T-helper 2 cell treated with Interferon-gamma antibody and Interleukin-4, amounts not matched to agents 5 μg/mL and 100 μg/mL, for 36 hours (primary cell): ENCODE results near the gene CYP24A1.

Source experiments
- DNase-seq: peaks from one replicate; pipeline ENCODE4 v3.0.0; 2021; ENCODE audit warnings: low spot score
- H3K27ac Mint-ChIP-seq: one replicate; pipeline ENCODE4 v1.8.0; 2021; ENCODE audit warnings: mild to moderate bottlenecking, mixed read lengths
- H3K27me3 Mint-ChIP-seq: one replicate; pipeline ENCODE4 v1.8.0; 2021; ENCODE audit warnings: low read depth, mixed read lengths
- H3K36me3 Mint-ChIP-seq: one replicate; pipeline ENCODE4 v1.8.0; 2021; ENCODE audit warnings: low read depth, mixed read lengths
- H3K4me1 Mint-ChIP-seq: one replicate; pipeline ENCODE4 v1.8.0; 2021; ENCODE audit warnings: low read depth, mixed read lengths
- H3K4me3 Mint-ChIP-seq: one replicate; pipeline ENCODE4 v1.8.0; 2022; ENCODE audit warnings: mild to moderate bottlenecking, moderate library complexity, mixed read lengths
- H3K9me3 Mint-ChIP-seq: one replicate; pipeline ENCODE4 v1.8.0; 2021; ENCODE audit warnings: mixed read lengths

CYP24A1 gene

GRCh38 chr20:54195483-54196472 lies 22.0 kb upstream of the CYP24A1 start:
- no peaks in the 10 kb centered on the region for H3K9me3 Mint-ChIP-seq
- no peaks in the 10 kb centered on the region for H3K4me1 Mint-ChIP-seq
- peaks cover 14% of the 10 kb centered on the region for H3K27me3 Mint-ChIP-seq
- no peak overlapping the region for H3K4me3 Mint-ChIP-seq
- no peaks in the 10 kb centered on the region for H3K36me3 Mint-ChIP-seq
- no peak for DNase-seq
- no peak overlapping the region for H3K27ac Mint-ChIP-seq

DNA sequence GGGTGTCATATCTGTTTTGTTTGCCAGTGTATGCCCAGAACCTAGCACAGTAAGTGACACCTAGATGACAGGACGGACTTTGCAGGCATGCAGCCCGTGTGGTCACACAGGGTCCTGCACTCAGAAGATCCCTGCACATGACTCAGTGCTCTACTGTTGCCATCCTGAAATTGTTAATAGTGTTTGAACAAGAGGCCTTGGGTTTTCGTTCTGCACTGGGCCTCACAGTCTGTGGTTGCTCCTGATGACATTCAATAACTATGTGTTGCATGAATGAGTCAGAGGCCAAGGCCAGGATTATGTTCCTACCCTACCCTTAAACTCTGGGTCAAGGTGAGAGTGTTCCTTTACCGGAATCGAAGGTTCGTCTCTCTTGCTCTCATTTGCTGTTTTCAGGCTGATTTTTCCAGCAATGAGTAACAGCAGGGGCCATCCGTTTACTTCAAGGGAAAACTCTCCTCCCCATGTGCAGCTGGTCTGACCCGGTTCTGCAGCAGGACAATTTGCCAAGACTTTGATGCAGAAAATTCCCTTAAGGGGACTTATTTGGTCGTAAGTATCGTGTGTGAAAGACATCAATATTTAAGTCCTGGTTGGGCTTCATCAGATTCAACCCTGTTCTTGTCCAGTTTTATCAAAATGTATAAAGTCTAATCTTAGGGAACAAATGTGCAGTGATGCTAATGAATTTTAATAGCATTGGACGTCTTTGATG lies 21.1 kb upstream of the CYP24A1 start:
- H3K36me3 Mint-ChIP-seq: no peaks in the 10 kb centered on the region
- peaks cover 14% of the 10 kb centered on the region for H3K27me3 Mint-ChIP-seq
- no peak overlapping the region for H3K27ac Mint-ChIP-seq
- no peak for DNase-seq
- H3K4me3 Mint-ChIP-seq: no peak overlapping the region
- H3K4me1 Mint-ChIP-seq: no peaks in the 10 kb centered on the region
- H3K9me3 Mint-ChIP-seq: no peaks in the 10 kb centered on the region

GRCh38 chr20:54193817-54194216 lies 20.0 kb upstream of the CYP24A1 start:
- no peaks in the 10 kb centered on the region for H3K4me1 Mint-ChIP-seq
- H3K36me3 Mint-ChIP-seq: no peaks in the 10 kb centered on the region
- peaks cover 14% of the 10 kb centered on the region for H3K27me3 Mint-ChIP-seq
- DNase-seq: no peak
- H3K4me3 Mint-ChIP-seq: no peak overlapping the region
- H3K9me3 Mint-ChIP-seq: no peaks in the 10 kb centered on the region
- H3K27ac Mint-ChIP-seq: no peak overlapping the region

- DNase-seq: no peak
- H3K9me3 Mint-ChIP-seq: no peaks in the 10 kb centered on the region
- no peak overlapping the region for H3K4me3 Mint-ChIP-seq
- H3K36me3 Mint-ChIP-seq: no peaks in the 10 kb centered on the region
- H3K27me3 Mint-ChIP-seq: peaks cover 11% of the 10 kb centered on the region
- H3K27ac Mint-ChIP-seq: no peak overlapping the region
- no peaks in the 10 kb centered on the region for H3K4me1 Mint-ChIP-seq
These were observed 16.4 kb upstream of the CYP24A1 start for GRCh38 chr20:54190217-54190616.

DNA sequence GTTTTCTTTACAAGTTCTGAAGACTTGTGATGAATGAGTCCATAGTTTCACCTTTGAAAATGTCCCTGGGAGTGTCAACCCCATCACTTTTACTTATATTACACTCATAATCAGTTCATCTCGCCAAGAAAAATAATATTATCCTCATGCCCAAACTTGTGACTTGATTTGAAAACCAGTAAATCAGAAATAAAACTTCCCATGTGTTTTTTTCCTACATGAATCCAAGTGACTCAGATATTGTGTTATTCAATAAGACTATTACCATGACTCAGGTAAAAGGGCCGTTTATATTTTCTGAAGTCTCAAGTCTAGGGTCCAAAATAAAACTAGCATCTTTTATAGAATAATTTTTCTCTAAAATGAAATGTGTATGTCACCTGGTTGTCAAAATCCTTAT lies 15.8 kb upstream of the CYP24A1 start:
- no peak for DNase-seq

DNA sequence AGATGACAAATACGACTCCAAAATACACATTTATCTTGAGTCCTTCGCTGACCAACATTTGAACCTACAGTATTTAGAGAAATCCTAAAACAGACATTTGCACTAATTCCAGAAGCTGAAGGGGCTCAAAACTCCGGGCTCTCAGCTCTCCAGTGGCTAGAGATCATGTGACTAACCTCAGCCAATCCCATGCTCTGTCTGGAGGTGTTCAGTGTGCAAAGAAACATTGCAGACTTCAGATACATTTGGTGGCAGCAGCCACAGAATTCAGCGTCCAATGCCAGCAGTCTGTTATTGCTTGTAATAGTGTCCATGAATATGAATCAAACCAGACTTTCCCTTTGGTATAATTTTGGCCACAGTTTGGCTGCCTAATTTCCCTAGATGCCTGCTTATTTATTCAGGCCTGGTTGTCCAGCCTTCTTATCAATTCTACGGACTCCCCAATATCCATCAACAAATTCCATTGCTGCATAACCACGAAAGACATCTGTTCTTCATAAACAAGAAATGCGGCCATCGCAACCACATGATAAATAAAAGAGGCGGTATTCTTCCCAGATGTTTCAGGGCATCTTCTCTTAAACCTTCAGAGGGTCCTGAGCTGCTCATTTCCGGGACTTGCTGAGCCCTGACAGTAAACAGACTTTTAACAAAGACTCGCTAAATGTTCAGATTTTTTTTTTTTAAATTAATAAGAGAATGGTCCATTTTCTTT lies 14.5 kb upstream of the CYP24A1 start:
- Mint-ChIP-seq H3K9me3 (no peaks in the 10 kb centered on the region), H3K27me3 (peaks cover 13% of the 10 kb centered on the region), H3K27ac (no peak overlapping the region), H3K4me3 (no peak overlapping the region), H3K4me1 (no peaks in the 10 kb centered on the region), H3K36me3 (no peaks in the 10 kb centered on the region)
- DNase-seq: no peak

More for the DNA sequence above, 15.8 kb upstream of the CYP24A1 start:
- H3K9me3 Mint-ChIP-seq: no peaks in the 10 kb centered on the region
- H3K4me3 Mint-ChIP-seq: no peak overlapping the region
- peaks cover 11% of the 10 kb centered on the region for H3K27me3 Mint-ChIP-seq
- H3K36me3 Mint-ChIP-seq: no peaks in the 10 kb centered on the region
- H3K27ac Mint-ChIP-seq: no peak overlapping the region
- H3K4me1 Mint-ChIP-seq: no peaks in the 10 kb centered on the region

GRCh38 chr20:54184904-54185626 lies 11.3 kb upstream of the CYP24A1 start:
- peaks cover 23% of the 10 kb centered on the region for H3K27me3 Mint-ChIP-seq
- no peak for DNase-seq
- H3K4me1 Mint-ChIP-seq: no peaks in the 10 kb centered on the region
- no peaks in the 10 kb centered on the region for H3K9me3 Mint-ChIP-seq
- H3K36me3 Mint-ChIP-seq: no peaks in the 10 kb centered on the region
- H3K4me3 Mint-ChIP-seq: no peak overlapping the region
- H3K27ac Mint-ChIP-seq: no peak overlapping the region

GRCh38 chr20:54184071-54184470 lies 10.3 kb upstream of the CYP24A1 start:
- Mint-ChIP-seq H3K4me3 (no peak overlapping the region), H3K27ac (no peak overlapping the region), H3K9me3 (no peaks in the 10 kb centered on the region), H3K27me3 (peaks cover 25% of the 10 kb centered on the region), H3K4me1 (no peaks in the 10 kb centered on the region), H3K36me3 (no peaks in the 10 kb centered on the region)
- DNase-seq: no peak

- Mint-ChIP-seq H3K4me1 (no peaks in the 10 kb centered on the region), H3K27ac (no peak overlapping the region), H3K27me3 (peaks cover 39% of the 10 kb centered on the region), H3K9me3 (no peaks in the 10 kb centered on the region), H3K36me3 (no peaks in the 10 kb centered on the region), H3K4me3 (no peak overlapping the region)
- DNase-seq: no peak
These were observed 7.1 kb upstream of the CYP24A1 start for GRCh38 chr20:54180931-54181330.

DNA sequence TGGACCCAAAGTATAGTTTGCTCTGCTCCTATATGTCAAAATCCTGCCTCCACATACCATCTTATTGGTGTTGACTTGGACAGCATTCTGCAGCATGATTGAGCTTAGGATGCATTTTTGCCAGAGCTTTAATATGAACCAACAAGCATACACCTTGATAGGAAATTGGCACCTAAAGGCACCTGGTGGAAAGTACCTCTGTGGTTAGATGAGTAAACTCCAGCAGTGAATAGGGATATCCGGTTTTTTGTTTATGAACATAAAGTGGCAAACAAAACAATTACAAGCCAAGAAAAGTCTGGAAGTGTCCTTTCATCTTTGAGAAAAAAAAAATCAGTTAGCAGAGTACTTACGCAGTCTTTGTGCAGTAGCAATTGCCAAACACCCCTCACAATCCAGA lies 6.2 kb upstream of the CYP24A1 start:
- Mint-ChIP-seq H3K4me3 (no peak overlapping the region), H3K36me3 (no peaks in the 10 kb centered on the region), H3K27ac (no peak overlapping the region), H3K9me3 (no peaks in the 10 kb centered on the region), H3K27me3 (peaks cover 44% of the 10 kb centered on the region), H3K4me1 (peaks cover under 1% of the 10 kb centered on the region)
- DNase-seq: no peak

- H3K27me3 Mint-ChIP-seq: peaks cover 52% of the 10 kb centered on the region
- H3K4me3 Mint-ChIP-seq: no peak overlapping the region
- H3K27ac Mint-ChIP-seq: no peak overlapping the region
- peaks cover 12% of the 10 kb centered on the region for H3K4me1 Mint-ChIP-seq
- H3K36me3 Mint-ChIP-seq: no peaks in the 10 kb centered on the region
- H3K9me3 Mint-ChIP-seq: no peaks in the 10 kb centered on the region
- no peak for DNase-seq
These were observed 4.5 kb upstream of the CYP24A1 start for GRCh38 chr20:54178256-54178655.

- Mint-ChIP-seq H3K9me3 (no peaks in the 10 kb centered on the region), H3K27me3 (peaks cover 54% of the 10 kb centered on the region)
These were observed 3.6 kb upstream of the CYP24A1 start for GRCh38 chr20:54177378-54177777.

DNA sequence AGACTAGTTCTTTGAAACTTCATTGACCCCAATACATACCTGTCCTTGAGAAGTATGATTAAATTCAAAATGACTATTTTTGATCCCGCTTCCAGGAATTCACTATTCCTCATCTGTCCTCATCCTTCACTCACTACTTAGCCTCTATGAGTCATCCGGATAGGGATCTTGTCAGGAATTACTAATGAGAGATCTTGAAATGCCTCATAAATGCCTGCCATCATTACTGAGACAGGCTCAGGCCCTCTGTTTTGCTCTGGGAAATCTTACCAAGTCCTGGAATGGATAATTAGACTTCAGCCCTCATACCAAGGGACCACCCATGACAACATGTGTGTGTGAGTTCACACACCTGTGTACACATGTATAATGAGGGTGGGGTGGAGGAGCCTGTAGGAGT lies 2.8 kb upstream of the CYP24A1 start:
- Mint-ChIP-seq H3K27me3 (peaks cover 60% of the 10 kb centered on the region), H3K4me1 (peaks cover 12% of the 10 kb centered on the region), H3K9me3 (no peaks in the 10 kb centered on the region), H3K4me3 (no peak overlapping the region), H3K36me3 (no peaks in the 10 kb centered on the region), H3K27ac (no peak overlapping the region)
- DNase-seq: no peak

More at GRCh38 chr20:54177378-54177777, 3.6 kb upstream of the CYP24A1 start:
- Mint-ChIP-seq H3K4me1 (peaks cover 12% of the 10 kb centered on the region), H3K27ac (no peak overlapping the region), H3K4me3 (no peak overlapping the region), H3K36me3 (no peaks in the 10 kb centered on the region)
- no peak for DNase-seq
